Upper lobe of right lung (tissue), 1 donor: Measurements from ENCODE around the gene FANCM. TPM values are rescaled to one million over a fixed set of nuclear protein-coding genes. Genes with fewer than 3 reads are reported as not detected.

Experiments
- ATAC-seq: fragments of 200-7000 bp; cut with Tn5 transposase; one replicate; pipeline ENCODE4 v1.9.1; 2020; ENCODE audit warnings: mild to moderate bottlenecking, moderate library complexity
- DNase-seq: peaks from one replicate; pipeline ENCODE4 v3.0.0-alpha.2; 2020
- H3K27ac ChIP-seq: fragments of 200-600 bp; one replicate; pipeline ENCODE4 v1.8.0; 2022
- H3K27me3 ChIP-seq: fragments of 200-600 bp; one replicate; pipeline ENCODE4 v1.8.0; 2022; ENCODE audit warnings: mild to moderate bottlenecking
- H3K36me3 ChIP-seq: fragments of 200-600 bp; one replicate; pipeline ENCODE4 v1.8.0; 2022
- H3K4me1 ChIP-seq: fragments of 200-600 bp; one replicate; pipeline ENCODE4 v1.8.0; 2022
- H3K4me3 ChIP-seq: fragments of 200-600 bp; one replicate; pipeline ENCODE4 v1.8.0; 2022; ENCODE audit warnings: mild to moderate bottlenecking
- H3K9me3 ChIP-seq: fragments of 200-600 bp; one replicate; pipeline ENCODE4 v1.8.0; 2022
- intact Hi-C: fragments of 100-400 bp; cut with DNase I; formaldehyde crosslinking; loops from one replicate; pipeline ENCODE4 v1.11.0; 2022
- long read RNA-seq: library from polyadenylated mRNA; unstranded; transcript quantifications from one replicate; pipeline ENCODE4 v2.0.0, GENCODE V29; 2021
- total RNA-seq: library from RNA; stranded (reverse); fragmentation: NEBNext Ultra II Directional; extraction: Animal tissue kit (Norgen Biotek cat#: 25700); gene quantifications from one replicate; pipeline ENCODE4 v1.2.1, GENCODE V29; 2021
- TF ChIP-seq, protein P1 (sequence below): fragments of 200-600 bp; IDR thresholded peaks from one replicate; pipeline ENCODE4 v1.8.0; 2022; ENCODE audit warnings: antibody characterized with exemption
- donor health status: DM: no; HTN: yes; CAD: no; lungs with severe emphysema.

Gene FANCM
- 3.1 TPM for total RNA-seq
- long read RNA-seq, partial matches to known transcripts = 1 of 2 reads
- long read RNA-seq, other reads (novel, unspliced or antisense) = 1 of 2 reads

- no peaks in the 10 kb centered on the region for H3K27me3 ChIP-seq
- H3K36me3 ChIP-seq = no peaks in the 10 kb centered on the region
- H3K27ac ChIP-seq = peak within 1 kb of the TSS; percentile 88
- TF ChIP-seq, protein P1, sequence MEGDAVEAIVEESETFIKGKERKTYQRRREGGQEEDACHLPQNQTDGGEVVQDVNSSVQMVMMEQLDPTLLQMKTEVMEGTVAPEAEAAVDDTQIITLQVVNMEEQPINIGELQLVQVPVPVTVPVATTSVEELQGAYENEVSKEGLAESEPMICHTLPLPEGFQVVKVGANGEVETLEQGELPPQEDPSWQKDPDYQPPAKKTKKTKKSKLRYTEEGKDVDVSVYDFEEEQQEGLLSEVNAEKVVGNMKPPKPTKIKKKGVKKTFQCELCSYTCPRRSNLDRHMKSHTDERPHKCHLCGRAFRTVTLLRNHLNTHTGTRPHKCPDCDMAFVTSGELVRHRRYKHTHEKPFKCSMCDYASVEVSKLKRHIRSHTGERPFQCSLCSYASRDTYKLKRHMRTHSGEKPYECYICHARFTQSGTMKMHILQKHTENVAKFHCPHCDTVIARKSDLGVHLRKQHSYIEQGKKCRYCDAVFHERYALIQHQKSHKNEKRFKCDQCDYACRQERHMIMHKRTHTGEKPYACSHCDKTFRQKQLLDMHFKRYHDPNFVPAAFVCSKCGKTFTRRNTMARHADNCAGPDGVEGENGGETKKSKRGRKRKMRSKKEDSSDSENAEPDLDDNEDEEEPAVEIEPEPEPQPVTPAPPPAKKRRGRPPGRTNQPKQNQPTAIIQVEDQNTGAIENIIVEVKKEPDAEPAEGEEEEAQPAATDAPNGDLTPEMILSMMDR = no peak
- ATAC-seq (peak; percentile 83), DNase-seq (peak; percentile 83)
- H3K9me3 ChIP-seq = no peaks in the 10 kb centered on the region
- intact Hi-C loops = no loop called here
- H3K4me1 ChIP-seq = peaks cover 20% of the 10 kb centered on the region
- peak within 1 kb of the TSS; percentile 75 for H3K4me3 ChIP-seq
Measured at GRCh38 chr14:45135659-45136395, at the start of gene FANCM. TSS of gene FANCM (plus strand) at chr14:45135930. CDS start at chr14:45136032, 102 bp downstream.

GRCh38 chr14:45089813-45090212, 45.9 kb upstream of the FANCM start:
- Histone ChIP-seq H3K27ac (no peak overlapping the region), H3K9me3 (no peaks in the 10 kb centered on the region), H3K27me3 (no peaks in the 10 kb centered on the region), H3K36me3 (peaks cover 1% of the 10 kb centered on the region), H3K4me3 (no peak overlapping the region), H3K4me1 (peaks cover 28% of the 10 kb centered on the region)
- TF ChIP-seq, protein P1 = no peak
- ATAC-seq (no peak), DNase-seq (no peak)
- intact Hi-C loops = no loop called here

DNA sequence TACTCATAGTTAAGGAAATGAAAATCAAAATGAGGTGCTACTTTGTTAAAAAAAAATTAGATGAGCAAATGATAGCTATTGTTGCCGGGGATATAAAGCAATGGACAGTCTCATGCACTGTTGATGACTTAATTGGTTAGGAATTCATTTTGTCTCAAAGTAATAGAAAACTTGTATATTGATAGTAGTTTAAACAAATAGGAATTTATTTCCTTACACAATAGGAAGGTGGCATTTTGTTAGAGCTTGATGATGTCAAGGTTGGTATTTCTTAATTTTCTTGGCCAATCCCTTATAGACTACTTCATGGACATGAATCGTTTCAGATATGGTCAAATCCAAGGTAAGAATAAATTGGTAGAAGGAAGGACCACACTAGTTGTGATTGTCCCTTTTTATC, 44.0 kb upstream of the FANCM start:
- DNase-seq (no peak), ATAC-seq (no peak)
- Histone ChIP-seq H3K9me3 (no peaks in the 10 kb centered on the region), H3K27me3 (no peaks in the 10 kb centered on the region), H3K4me3 (no peak overlapping the region), H3K36me3 (peaks cover 20% of the 10 kb centered on the region), H3K4me1 (peaks cover 12% of the 10 kb centered on the region), H3K27ac (no peak overlapping the region)
- TF ChIP-seq, protein P1 = no peak
- intact Hi-C loops = no loop called here

DNA sequence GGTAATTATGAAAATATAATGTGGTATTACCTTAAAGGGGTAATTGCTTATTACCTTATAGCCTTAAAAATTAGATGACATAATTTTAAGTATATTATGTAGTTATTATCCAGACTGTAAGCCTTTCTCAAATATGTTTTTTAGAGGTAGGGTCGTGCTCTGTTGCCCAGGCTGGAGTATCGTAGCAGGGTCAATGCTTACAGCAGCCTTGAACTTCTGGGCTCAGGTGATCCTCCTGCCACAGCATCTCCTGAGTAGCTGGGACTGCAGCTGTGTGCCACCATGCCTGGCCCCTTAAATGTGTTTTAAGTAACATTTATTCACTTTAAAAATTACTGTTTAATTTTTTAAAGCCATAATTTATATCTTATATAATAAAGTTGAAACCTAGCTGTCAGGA, 41.5 kb upstream of the FANCM start:
- TF ChIP-seq, protein P1 = no peak
- Histone ChIP-seq H3K36me3 (peaks cover 46% of the 10 kb centered on the region), H3K9me3 (no peaks in the 10 kb centered on the region), H3K4me3 (no peak overlapping the region), H3K4me1 (no peaks in the 10 kb centered on the region), H3K27me3 (no peaks in the 10 kb centered on the region), H3K27ac (no peak overlapping the region)
- no peak for DNase-seq
- intact Hi-C loops = no loop called here
- no peak for ATAC-seq

DNA sequence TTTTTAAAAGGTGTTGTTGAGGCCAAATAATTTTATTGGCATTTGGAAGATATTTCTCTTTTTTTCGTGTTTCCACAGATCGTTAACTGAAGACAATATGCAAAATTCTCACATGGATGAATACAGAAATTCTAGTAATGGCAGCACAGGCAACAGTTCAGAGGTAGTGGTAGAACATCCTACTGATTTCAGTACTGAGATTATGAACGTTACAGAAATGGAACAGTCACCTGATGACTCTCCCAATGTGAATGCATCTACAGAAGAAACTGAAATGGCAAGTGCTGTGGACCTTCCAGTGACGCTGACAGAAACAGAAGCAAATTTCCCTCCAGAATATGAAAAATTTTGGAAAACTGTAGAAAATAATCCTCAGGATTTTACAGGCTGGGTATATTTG, 40.6 kb upstream of the FANCM start:
- intact Hi-C loops = no loop called here

More for the DNA sequence above, 40.6 kb upstream of the FANCM start:
- DNase-seq (no peak), ATAC-seq (no peak)
- Histone ChIP-seq H3K4me3 (no peak overlapping the region), H3K9me3 (no peaks in the 10 kb centered on the region), H3K27ac (no peak overlapping the region), H3K27me3 (no peaks in the 10 kb centered on the region), H3K36me3 (peaks cover 55% of the 10 kb centered on the region), H3K4me1 (no peaks in the 10 kb centered on the region)
- TF ChIP-seq, protein P1 = no peak
